HepG2 (cell line): ENCODE data around the gene COX6B1. TPM values are rescaled to one million over a fixed set of nuclear protein-coding genes. Genes with fewer than 3 reads are reported as not detected.
A peak's percentile ranks its signal among the peaks of the same experiment; 100 is the strongest.

Source experiments
- ATAC-seq: fragments of 200-7000 bp; cut with Tn5 transposase; 3 replicates; pipeline ENCODE4 v1.9.1; 2020; ENCODE audit warnings: mild to moderate bottlenecking, moderate library complexity
- BruUV-seq: library from RNA; stranded (reverse); fragments of 400-500 nt; replicated peaks from 2 replicates; lab custom pipeline; 2021; lab: Mats Ljungman, UMichigan
- CTCF ChIA-PET: fragments of 300-600 bp; formaldehyde crosslinking; extraction: SDS; loops from one replicate; lab custom pipeline; 2021; ENCODE audit warnings: low total read pairs, inconsistent platforms, low intra/inter-chr PET ratio; lab: Yijun Ruan, JAX
- POLR2A ChIA-PET: fragments of 350-600 bp; sonication (Branson Sonifier 250); formaldehyde crosslinking; loops from one replicate; lab custom pipeline; 2020; ENCODE audit warnings: antibody characterized with exemption, inconsistent platforms; lab: Yijun Ruan, JAX
- DNase-seq: peaks from one replicate; pipeline ENCODE4 v3.0.0-alpha.2; 2015; ENCODE audit warnings: low spot score
- FAIRE-seq: peaks from 3 replicates; lab custom pipeline; 2011; peaks lifted over from hg19 to GRCh38; lab: Jason Lieb, UNC
- H2AFZ ChIP-seq: one replicate; pipeline ENCODE4 v1.6.1; 2011; ENCODE audit warnings: low read length, inconsistent platforms
- H3K27ac ChIP-seq: fragments of 300-600 bp; 3 replicates; pipeline ENCODE4 v1.8.0; 2011; ENCODE audit warnings: mixed run types, mild to moderate bottlenecking, mixed read lengths, low read length, inconsistent platforms; ENCODE audit not compliant: insufficient read depth; ENCODE audit errors: extremely low read length
- H3K27me3 ChIP-seq, 2 experiments: fragments of 200-600 bp in 1 of 2; 2 replicates in 1 of 2; 3 replicates in 1 of 2; pipeline versions ENCODE4 v1.6.0 to v1.8.0; 2011; ENCODE audit warnings: low read length in 2 of 2, mild to moderate bottlenecking in 2 of 2, moderate library complexity in 2 of 2, inconsistent platforms in 1 of 2; ENCODE audit not compliant: insufficient read depth in 2 of 2, control insufficient read depth in 1 of 2
- H3K36me3 ChIP-seq, 2 experiments: fragments of 200-600 bp in 1 of 2; replicated peaks in 1 of 2; 2 replicates in 1 of 2; 3 replicates in 1 of 2; pipeline versions ENCODE4 v1.5.1 to v1.8.0; 2011; ENCODE audit warnings: low read length in 2 of 2, inconsistent platforms in 1 of 2; ENCODE audit not compliant: insufficient read depth in 2 of 2, control insufficient read depth in 1 of 2
- H3K4me1 ChIP-seq: 2 replicates; pipeline ENCODE4 v1.5.1; 2012; ENCODE audit warnings: low read length, inconsistent platforms; ENCODE audit not compliant: insufficient read depth
- H3K4me2 ChIP-seq: 2 replicates; pipeline ENCODE4 v1.6.0; 2011; ENCODE audit warnings: low read depth, low read length, inconsistent platforms
- H3K4me3 ChIP-seq, 3 experiments: fragments of 200-600 bp in 1 of 3; sonication (generic), shearing (Covaris generic) in 1 of 3; replicated peaks in 1 of 3; 2 replicates each; pipeline ENCODE4 v1.5.1; 2011 to 2016; ENCODE audit warnings: low read length in 3 of 3, inconsistent platforms in 2 of 3, low read depth in 2 of 3, mild to moderate bottlenecking in 2 of 3, control low read depth in 1 of 3, mixed read lengths in 1 of 3; ENCODE audit not compliant: insufficient read depth in 1 of 3
- H3K79me2 ChIP-seq: one replicate; pipeline ENCODE4 v1.6.1; 2011; ENCODE audit warnings: low read length, inconsistent platforms; ENCODE audit not compliant: insufficient read depth
- H3K9ac ChIP-seq: 2 replicates; pipeline ENCODE4 v1.6.0; 2011; ENCODE audit warnings: mild to moderate bottlenecking, low read depth, low read length, inconsistent platforms; ENCODE audit not compliant: insufficient read depth
- H3K9me3 ChIP-seq: 2 replicates; pipeline ENCODE4 v1.5.1; 2012; ENCODE audit warnings: mild to moderate bottlenecking, low read length
- H4K20me1 ChIP-seq: 2 replicates; pipeline ENCODE4 v1.6.0; 2011; ENCODE audit warnings: inconsistent platforms, mild to moderate bottlenecking, low read length, moderate library complexity; ENCODE audit not compliant: insufficient read depth
- ASH2L ChIP-seq: fragments of 300-600, 200-600 bp; sonication (generic); IDR thresholded peaks from 2 replicates; pipeline ENCODE4 v1.7.0; 2017; ENCODE audit warnings: low read depth, mild to moderate bottlenecking, moderate library complexity, mixed read lengths, low read length; ENCODE audit not compliant: insufficient read length
- FOXA1 ChIP-seq, 2 experiments: fragments of 450-650 bp in 1 of 2; sonication (generic) in 1 of 2; formaldehyde crosslinking in 1 of 2; IDR thresholded peaks; 2 replicates each; pipeline versions ENCODE4 v1.4.0 to v1.6.1; 2016 to 2020; ENCODE audit warnings: missing genetic modification reagents in 1 of 2
- GFI1 ChIP-seq: sonication (generic); formaldehyde crosslinking; IDR thresholded peaks from 2 replicates; pipeline ENCODE4 v1.5.0; 2020; ENCODE audit warnings: missing genetic modification reagents, mild to moderate bottlenecking, borderline replicate concordance
- PPARG ChIP-seq: conservative IDR thresholded peaks from 2 replicates; pipeline ENCODE4 v1.6.1; 2016; ENCODE audit warnings: missing biosample characterization, missing genetic modification reagents
- TSC22D2 ChIP-seq: sonication (generic); formaldehyde crosslinking; IDR thresholded peaks from 2 replicates; pipeline ENCODE4 v1.5.1; 2020; ENCODE audit warnings: missing genetic modification reagents, mild to moderate bottlenecking, borderline replicate concordance
- ZMYM3 ChIP-seq: sonication (generic); formaldehyde crosslinking; IDR thresholded peaks from 2 replicates; pipeline ENCODE4 v1.5.1; 2020; ENCODE audit warnings: mild to moderate bottlenecking, missing genetic modification reagents
- ZNF768 ChIP-seq: sonication (generic); formaldehyde crosslinking; IDR thresholded peaks from 2 replicates; pipeline ENCODE4 v1.4.0; 2020; ENCODE audit warnings: missing genetic modification reagents
- WGBS: methylation state at CpG from one replicate; pipeline ENCODE4 v1.1.6; 2017; ENCODE audit warnings: low lambda C conversion rate; 5-methylcytosine and 5-hydroxymethylcytosine counted together
- in situ Hi-C: cut with HindIII; loops from 2 replicates; pipeline ENCODE4 v1.10.0; 2017; ENCODE audit warnings: low pct_unique_long_range_greater_than_20kb; ENCODE audit not compliant: extremely low pct_ligation_motif_present
- intact Hi-C: fragments of 100-400 bp; cut with micrococcal nuclease; formaldehyde crosslinking; loops from one replicate; pipeline ENCODE4 v1.10.0; 2022; ENCODE audit not compliant: unreplicated experiment
- polyA plus RNA-seq, 8 experiments: library from polyadenylated mRNA; depleted of rRNA in 3 of 8; stranded (reverse) in 7 of 8; unstranded in 1 of 8; fragments of >200 nt; fragmentation: Illumina TruSeq in 4 of 8; extraction: Trizol in 4 of 8; gene quantifications; 2 replicates each; pipeline versions ENCODE4 v1.2.1 to v1.2.3, GENCODE V29; 2011 to 2016; ENCODE audit warnings: low read depth in 4 of 8, missing spikeins in 1 of 8, mixed read lengths in 1 of 8; ENCODE audit not compliant: insufficient read depth in 1 of 8
- total RNA-seq, 5 experiments: library from RNA; depleted of rRNA; stranded (reverse); fragments of >200 nt; fragmentation: Illumina TruSeq; extraction: Trizol; gene quantifications; 2 replicates each; pipeline ENCODE4 v1.2.3, GENCODE V29; 2016; ENCODE audit warnings: low read depth in 1 of 5
- TF ChIP-seq, protein P1 (sequence below): sonication (generic); formaldehyde crosslinking; IDR thresholded peaks from 2 replicates; pipeline ENCODE4 v1.4.0; 2020; ENCODE audit warnings: mild to moderate bottlenecking, missing genetic modification reagents
- TF ChIP-seq, protein P2 (sequence below): sonication (generic); formaldehyde crosslinking; IDR thresholded peaks from 2 replicates; pipeline ENCODE4 v1.8.1; 2023; ENCODE audit warnings: missing genetic modification reagents, mild to moderate bottlenecking, borderline replicate concordance

COX6B1 gene
- total and polyA plus RNA-seq, 2 of the 13 experiments (the other 11 are each of a cell fraction or from before 2014, with no cell fraction given), result 481 to 487 TPM

DNA sequence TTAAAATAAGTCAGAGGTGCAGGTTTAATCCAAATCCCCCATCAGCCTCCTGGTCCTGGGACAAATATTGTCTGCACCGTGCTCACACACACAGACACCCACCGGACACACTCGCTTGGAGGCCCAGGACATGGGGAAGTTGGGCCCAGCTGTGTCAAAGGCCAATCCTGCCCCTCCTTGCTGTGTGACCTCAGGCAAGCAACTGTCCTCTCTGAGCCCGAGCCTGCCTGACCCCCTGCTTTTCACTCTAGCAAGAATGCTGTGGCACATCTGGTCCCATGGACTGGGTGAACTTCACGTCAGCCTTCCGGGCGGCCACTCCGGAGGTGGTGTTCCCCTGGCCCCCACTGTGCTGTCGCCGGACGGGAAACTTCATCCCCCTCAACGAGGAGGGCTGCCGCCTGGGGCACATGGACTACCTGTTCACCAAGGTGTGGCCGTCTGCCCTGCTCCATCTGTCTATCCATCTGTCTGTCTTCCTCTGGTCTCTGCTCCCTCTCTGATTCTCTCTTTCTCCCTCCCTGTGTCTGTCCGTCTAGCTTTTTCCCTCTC is 27.5 kb downstream of the COX6B1 start:
- Histone ChIP-seq H3K9me3 (no peaks in the 10 kb centered on the region), H3K36me3 (no peaks in the 10 kb centered on the region), H3K4me3 (no peak overlapping the region), H3K4me2 (no peak overlapping the region), H3K27me3 (no peaks in the 10 kb centered on the region), H4K20me1 (no peaks in the 10 kb centered on the region), H3K9ac (no peak overlapping the region)
- BruUV-seq, result no TSS peak
- CTCF ChIA-PET, result no interaction called here
- POLR2A ChIA-PET, result no interaction called here
- FAIRE-seq (no peak), DNase-seq (no peak)
- WGBS, result 32% methylated on average over 14 of the region's 15 CpGs
- in situ Hi-C loops, result no loop called here
- intact Hi-C loops, result no loop called here
- TF ChIP-seq ZNF768 (CRISPR knock-in tag), result peak; percentile 98
- no peak for TF ChIP-seq PPARG (CRISPR knock-in tag)
- peak; percentile 73 for TF ChIP-seq ZMYM3 (CRISPR knock-in tag)
- TF ChIP-seq, protein P1, sequence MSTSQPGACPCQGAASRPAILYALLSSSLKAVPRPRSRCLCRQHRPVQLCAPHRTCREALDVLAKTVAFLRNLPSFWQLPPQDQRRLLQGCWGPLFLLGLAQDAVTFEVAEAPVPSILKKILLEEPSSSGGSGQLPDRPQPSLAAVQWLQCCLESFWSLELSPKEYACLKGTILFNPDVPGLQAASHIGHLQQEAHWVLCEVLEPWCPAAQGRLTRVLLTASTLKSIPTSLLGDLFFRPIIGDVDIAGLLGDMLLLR (CRISPR knock-in tag), result no peak
- no peak for TF ChIP-seq FOXA1 (IDR thresholded peaks at IDR 0.05)
- TF ChIP-seq FOXA1 (CRISPR knock-in tag; IDR thresholded peaks at IDR 0.05), result no peak
- TF ChIP-seq ASH2L, result no peak
- TF ChIP-seq TSC22D2, result no peak
- TF ChIP-seq GFI1 (CRISPR knock-in tag), result no peak
- TF ChIP-seq, protein P2, sequence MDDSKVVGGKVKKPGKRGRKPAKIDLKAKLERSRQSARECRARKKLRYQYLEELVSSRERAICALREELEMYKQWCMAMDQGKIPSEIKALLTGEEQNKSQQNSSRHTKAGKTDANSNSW (CRISPR knock-in tag), result no peak
- TF ChIP-seq, all 625 proteins: peak for 2
- Histone ChIP-seq H2AFZ (no peak overlapping the region), H3K27ac (no peak overlapping the region), H3K79me2 (no peaks in the 10 kb centered on the region), H3K4me1 (peaks cover 30% of the 10 kb centered on the region)
- no peak for ATAC-seq
